Measurements from ENCODE around the gene ADNP.

The ADNP gene

GRCh38 chr20:50932016-50932485, 814 bp upstream of the ADNP start:
- no peak for DNase-seq

GRCh38 chr20:50930976-50931305, 296 bp downstream of the ADNP start:
- no peak for DNase-seq

GRCh38 chr20:50930139-50930975, 880 bp downstream of the ADNP start:
- no peak for DNase-seq

GRCh38 chr20:50929299-50930138, 1.7 kb downstream of the ADNP start:
- peak; percentile 93 to 94 for DNase-seq

GRCh38 chr20:50928469-50928868, 2.8 kb downstream of the ADNP start:
- no peak for DNase-seq

DNA sequence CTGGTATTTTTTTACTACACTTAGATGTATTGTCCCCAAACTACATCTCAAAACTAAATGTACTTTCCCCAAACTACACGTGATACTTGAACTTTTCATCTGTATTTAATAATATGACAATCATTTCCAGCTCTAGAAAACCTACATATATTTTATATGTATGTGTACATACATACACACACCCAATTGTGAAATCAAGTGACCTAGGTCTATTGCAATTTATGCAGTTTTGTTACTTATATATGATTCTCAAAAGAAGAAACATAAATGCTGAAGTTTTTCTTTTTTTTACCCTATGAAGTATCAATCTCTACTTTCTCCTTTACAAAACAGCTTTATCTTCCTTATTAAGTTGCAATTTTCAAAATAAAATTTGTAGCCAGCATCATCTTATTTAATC, 4.7 kb downstream of the ADNP start:
- no peak for DNase-seq

DNA sequence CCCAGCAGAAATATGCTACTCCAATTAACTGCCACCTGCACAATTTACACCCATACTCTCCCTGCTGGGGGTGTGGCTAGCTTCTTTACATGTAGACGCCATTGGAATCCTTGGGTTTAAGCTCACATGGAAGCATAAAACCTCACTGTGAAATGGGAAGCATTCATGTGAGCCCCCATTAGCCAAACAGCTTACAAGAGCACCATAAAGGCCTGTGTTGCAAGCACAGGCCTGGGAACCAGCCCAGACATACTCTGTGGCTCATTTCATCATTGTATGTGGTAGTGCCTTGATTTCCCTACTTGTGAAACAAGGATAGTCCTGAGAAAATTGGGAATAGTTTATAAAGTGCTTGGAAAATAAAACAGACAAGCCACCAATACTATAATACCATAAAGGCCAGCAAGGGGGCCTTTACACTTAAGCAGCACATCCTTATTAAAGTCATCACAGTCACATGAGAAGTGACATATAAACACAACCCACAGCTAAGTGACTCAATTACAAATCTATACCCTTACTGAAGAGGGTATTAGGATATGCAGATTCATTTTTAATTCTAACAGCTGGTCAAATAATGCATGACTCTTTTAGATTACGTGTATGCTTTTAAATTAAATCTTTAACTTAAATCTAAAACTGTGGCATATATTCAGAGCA, 6.8 kb downstream of the ADNP start:
- DNase-seq: no peak

- no peak for DNase-seq
Measured at GRCh38 chr20:50921803-50922501, 9.3 kb downstream of the ADNP start.

GRCh38 chr20:50920997-50921396, 10.2 kb downstream of the ADNP start:
- DNase-seq: no peak

DNA sequence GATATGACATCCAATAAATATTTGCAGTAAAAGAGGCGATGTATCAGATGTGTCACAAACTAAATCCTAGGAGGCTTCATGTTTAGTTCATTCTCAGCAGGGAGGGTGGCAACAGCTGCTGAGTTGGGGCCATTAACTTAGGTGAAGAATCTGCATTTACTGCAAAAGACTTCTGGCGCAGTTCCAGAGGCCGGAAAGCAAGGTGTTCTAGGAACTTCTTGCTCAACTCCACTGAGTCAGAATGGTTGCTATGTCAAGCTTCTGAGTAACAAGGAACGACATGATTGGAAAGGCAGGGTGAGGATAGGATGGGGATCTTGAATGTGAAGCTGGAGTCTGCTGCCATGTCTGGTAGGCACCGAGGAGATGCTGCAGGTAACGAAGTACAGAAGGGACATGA, 11.7 kb downstream of the ADNP start:
- no peak for DNase-seq

DNA sequence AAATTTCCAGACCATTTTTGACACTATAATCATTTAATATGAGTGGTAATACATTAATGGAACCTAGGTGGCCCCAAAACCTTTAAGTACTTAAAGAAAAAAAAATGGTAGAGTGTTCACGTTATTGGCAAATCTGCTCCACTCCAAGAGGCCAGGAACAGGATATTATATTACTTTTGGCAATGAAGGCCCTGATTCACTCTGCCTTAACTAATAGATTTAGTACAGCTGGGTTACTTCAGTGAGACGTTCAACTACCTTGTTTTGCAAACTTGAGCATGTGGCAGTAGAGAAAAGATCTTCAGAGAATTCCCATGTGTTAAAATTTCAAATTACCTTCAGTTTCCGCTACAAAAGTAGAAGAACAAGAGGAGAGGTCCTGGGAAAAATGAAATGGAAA, 12.8 kb downstream of the ADNP start:
- no peak for DNase-seq

DNA sequence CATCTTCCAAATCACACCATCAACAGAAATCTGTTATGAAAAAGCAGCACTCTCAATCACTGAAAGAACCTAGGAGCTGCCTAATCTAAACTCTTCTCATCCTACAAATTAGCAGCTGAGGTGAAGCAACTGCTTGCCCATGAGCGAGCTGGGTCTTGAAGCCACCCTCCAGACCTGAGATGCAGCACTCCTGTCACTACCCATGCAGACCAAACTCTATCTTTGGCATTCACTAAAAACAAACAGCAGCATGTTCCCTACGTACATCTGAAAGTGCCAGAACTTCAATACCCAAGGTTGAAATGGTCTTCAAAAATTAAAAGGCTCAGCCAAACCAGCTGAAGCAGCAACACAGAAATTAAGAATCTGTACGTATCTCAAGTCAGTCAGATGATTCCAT, 14.3 kb downstream of the ADNP start:
- no peak for DNase-seq

DNA sequence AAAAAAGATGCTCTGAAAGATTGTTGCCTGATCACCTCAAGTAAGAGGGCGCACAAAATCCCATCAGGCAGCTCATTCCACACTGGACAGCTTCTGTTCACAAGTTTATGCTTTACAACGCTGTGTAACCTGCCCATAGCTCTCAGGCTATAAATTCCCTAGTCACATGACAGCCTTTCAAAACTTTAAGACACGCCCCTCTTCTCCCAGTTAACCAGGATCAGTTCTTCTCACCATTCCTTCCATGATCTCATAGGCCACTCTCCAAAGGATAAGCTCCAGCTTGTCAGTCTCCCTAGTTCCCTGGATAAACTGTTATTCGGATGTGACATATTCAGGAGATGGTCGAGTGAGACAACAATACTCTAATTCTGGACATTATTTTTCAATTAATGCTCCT, 15.0 kb downstream of the ADNP start:
- DNase-seq: no peak

DNA sequence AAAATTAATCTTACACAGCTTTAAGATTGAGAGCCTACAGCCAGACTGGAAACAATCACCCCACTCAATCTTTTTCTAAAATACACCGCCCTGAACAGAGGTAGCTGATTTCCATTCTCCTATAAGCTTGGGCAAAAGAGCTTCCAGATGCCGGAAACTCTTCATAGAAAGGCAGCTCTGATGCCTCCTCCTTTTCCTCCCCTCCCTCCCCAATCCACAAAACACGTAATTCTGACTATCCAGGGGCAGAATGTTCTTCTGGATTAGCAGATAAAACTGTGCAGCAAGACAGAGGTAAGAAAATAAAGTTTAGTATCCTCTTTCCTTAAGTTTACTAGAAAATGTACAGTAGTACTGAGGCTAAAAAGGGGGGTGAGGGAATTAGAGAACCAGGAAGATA, 15.8 kb downstream of the ADNP start:
- no peak for DNase-seq

DNA sequence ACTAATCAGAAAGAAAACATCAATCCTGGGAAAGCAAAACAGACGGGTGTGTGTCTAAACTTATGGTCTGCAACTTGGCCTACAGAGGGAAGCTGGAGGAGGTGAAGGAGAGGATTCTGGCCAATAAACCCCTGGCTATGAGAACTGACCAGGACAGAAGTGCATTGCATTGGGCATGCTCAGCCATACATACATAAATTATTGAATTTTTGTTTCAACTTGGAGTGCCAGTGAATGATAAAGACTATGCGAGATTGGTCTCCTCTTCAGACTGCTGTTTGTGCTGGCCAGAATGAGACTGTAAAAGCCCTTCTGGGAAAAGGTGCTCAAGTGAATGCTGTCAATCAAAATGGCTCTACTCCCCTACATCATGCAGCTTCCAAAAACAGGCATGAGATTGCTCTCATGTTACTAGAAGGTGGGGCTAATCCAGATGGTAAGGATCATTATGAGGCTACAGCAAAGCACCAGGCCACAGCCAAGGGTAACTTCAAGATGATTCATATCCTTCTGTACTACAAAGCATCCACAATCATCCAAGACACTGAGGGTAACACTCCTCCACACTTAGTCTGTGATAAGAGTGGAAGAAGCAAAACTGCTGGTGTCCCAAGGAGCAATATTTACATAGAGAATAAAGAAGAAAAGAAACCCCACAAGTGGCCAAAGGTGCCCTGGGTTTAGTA, 17.4 kb downstream of the ADNP start:
- DNase-seq: no peak

DNA sequence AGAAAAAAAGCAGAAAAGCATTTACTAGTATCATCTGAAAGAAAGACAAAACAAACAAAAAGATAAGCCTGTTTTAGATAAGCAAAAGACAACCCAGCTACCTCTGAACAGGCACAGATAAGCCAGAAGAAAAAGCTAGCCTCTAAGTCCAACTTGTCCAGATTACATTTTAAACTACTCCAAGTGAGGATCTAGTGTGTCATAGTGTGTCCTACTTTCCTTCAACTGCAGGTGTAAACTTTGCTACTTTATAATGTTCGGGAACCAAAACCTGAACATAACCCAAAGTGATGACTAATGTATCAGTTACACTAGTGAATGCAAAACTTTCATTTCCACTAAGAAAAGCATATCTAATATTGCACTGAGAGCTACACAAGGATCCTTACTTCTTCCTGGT, 19.5 kb downstream of the ADNP start:
- DNase-seq: no peak

DNA sequence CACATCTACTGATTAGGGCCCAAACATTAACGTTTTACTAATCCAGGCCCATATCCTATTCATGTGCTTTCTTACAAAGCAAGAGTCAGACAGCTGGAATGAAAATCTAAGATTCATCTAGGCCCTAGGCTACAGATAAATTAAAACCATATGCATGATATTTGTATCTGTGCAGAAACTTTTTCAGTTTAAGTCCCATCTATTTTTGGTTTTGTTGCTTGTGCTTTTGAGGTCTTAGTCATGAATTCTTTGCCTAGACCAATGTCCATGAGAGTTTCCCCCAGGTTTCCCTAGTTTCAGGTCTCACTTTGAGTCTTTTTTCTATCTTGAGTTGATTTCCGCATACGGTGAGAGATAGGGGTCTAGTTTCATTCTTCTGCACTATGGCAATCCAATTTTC, 20.2 kb downstream of the ADNP start:
- DNase-seq: no peak

DNA sequence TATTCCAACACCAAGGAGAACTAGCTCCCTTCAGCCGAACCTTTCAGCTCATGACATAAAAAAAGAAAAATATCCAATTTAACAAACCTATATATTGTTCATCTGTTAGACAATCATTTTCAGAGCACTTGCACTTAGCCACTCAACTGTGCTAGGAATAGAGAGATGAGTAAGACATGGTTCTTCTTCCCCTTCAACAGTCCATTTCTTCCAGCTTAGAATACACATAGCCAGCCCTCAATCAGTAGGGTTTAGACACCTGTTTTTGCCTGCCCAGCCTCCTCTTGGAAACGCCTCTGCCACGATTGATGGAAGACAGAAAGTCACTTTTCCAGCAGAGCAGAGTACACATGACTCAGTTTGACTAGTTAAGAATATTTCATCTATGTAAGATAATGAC, 21.8 kb downstream of the ADNP start:
- no peak for DNase-seq

GRCh38 chr20:50904067-50904570, 27.1 kb downstream of the ADNP start:
- no peak for DNase-seq

- DNase-seq: no peak
Measured at GRCh38 chr20:50903353-50904051, 27.7 kb downstream of the ADNP start.

GRCh38 chr20:50901301-50901700, 29.9 kb downstream of the ADNP start:
- DNase-seq: no peak

- no peak for DNase-seq
Measured at GRCh38 chr20:50900261-50900660, 31.0 kb downstream of the ADNP start.
